HG02623 (cell line): Measurements from ENCODE around the gene ZNF3.

ENCODE experiments used
- ATAC-seq: cut with Tn5 transposase; IDR thresholded peaks from one replicate; pipeline ENCODE4 v1.9.1; 2021; ENCODE audit warnings: moderate library complexity; ENCODE audit not compliant: unreplicated experiment

The ZNF3 gene

DNA sequence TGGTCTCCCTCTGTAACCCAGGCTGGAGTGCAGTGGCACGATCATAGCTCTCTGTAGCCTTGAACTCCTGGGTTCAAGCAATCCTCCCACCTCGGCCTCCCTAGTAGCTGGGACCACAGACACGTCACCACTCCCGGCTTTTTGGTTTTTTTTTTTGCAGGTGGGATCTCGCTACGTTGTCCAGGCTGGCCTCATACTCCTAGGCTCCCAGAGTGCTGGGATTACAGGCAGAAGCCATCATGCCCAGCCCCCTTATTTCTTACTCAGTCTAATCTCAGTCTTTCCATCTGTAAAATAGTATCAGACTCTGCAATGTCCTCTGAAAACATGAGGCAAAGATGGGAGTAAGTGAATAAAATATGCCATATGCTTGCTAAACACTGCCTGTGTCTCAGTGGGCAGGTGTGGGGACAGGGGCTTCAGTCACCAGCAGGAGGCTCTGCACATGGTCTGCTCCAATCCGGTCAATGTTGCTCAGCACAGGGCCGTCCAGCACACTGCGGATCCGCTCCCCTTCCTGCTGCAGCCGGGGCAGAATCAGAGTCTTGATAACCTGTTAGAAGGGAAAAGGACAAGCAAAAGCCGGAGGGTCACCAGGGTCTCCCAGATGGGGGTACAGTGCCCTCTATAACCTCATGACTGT is 28.1 kb upstream of the ZNF3 start:
- ATAC-seq, result no peak

DNA sequence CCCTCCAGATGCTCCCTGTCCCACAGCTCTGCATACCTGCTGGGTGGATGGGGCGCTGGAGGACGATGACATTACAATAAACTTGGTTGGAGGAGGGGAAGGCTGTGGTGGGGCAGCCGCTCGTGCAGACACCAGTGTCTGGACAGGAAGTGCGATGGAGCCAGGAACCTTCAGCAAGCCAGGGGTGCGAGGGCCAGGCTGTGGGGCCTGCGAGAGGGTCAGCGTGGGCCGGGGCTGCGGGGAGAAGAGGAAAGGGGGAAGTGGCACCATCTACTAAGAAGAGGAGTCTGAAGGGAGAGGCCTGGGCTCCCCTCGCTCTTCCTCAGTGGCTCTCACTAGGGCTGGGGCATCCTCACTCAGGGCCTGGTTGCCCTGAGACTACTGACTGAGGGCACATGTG is 26.4 kb upstream of the ZNF3 start:
- no peak for ATAC-seq

DNA sequence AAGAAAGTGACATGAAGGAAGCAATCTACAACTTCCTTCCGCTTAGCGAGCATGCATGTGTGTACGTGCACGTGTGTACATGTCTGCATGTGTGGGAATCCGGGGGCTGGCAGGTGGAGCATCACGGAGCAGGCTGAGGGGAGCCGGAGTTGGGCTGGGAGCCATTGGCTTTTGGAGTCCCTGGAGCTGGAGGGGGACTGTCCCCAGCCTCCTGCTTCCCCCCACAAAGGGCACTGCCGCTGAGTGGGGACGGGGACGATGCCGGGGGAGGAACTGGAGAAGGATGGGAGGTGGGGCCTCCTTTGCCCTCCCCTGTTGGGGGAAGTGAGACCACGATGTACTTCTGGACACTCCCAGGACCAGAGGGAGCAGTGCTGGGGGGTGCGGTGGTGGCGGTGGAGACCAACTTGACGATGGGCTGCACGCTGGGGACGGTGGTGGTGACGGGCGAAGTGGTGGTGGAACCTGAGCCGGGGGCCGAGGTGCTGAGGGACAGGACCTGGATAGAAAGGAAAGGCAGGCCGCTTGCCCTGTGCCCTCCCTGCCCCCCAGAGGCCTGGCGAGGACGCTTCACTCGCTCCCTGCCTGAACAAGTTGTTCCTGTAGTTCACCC is 25.7 kb upstream of the ZNF3 start:
- ATAC-seq, result no peak

DNA sequence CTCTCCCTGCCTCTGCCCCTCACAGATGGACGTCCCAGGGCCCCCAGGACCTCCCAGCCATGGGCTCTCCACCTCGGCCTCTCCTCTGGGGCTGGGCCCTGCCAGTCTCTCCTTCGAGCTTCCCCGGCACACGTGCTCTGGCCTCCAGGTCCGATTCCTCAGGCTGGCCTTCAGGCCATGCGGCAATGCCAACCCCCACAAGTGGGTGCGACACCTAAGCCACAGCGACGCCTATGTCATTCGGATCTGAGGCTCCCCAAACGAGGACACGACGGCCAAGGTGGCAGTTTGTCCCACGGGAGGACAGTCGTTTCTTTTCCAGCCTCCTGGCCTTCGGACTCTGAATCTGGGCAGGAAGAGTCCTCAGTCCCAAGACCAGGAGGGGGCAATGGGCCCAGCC is 25.1 kb upstream of the ZNF3 start:
- no peak for ATAC-seq

DNA sequence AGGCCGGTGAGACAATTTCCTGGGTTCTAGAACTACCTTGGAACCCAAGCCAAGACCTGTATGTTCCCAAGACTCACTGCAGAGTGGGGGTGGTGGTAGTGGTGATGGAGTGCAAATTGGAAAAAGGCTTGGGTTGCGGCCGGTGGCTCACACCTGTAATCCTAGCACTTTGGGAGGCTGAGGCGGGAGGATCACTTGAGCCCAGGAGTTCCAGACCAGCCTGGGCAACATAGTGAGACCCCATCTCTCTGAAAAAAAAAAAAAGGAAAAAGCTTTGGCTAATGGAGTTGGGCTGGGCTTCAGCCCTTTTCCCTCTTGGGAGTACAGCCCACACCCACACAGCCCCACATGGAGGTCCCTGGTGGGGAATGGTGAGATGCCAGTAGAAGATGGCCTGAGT is 24.0 kb upstream of the ZNF3 start:
- ATAC-seq, result no peak

DNA sequence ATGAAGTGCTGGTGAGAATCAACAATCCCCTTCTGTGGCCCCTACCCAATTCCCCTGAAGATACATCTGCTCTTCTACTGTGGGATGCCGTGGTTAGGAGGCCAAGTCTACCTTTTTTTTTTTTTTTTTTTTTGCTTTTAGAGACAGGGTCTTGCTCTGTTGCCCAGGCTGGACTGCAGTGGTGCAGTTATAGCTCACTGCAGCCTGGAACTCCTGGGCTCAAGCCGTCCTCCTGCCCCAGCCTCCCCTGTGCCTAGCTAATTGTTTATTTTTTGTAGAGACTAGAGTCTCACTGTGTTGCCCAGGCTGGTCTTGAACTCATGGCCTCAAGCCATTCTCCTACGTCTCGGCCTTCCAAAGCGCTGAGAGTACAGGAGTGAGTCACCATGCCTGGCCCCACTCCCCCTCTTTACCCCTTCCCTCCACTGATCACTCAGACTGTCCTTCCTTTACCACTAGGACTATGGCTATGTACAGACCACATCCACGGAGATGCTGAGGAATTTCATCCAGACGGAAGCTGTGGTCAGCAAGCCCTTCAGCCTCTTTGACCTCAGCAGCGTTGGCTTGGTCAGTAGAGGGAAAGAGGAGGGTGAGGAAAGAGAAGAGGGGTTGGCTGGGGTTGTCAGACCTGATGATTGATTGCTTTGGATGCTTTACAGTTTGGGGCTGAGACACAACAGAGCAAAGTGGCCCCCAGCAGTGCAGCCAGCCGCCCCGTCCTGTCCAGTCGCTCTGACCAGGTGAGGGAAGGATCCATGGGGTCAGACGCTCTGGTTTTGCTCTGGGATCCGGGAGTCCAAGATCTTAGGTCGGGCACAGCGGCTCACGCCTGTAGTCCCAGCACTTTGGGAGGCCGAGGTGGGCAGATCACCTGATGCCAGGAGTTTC is 21.7 kb upstream of the ZNF3 start:
- no peak for ATAC-seq

DNA sequence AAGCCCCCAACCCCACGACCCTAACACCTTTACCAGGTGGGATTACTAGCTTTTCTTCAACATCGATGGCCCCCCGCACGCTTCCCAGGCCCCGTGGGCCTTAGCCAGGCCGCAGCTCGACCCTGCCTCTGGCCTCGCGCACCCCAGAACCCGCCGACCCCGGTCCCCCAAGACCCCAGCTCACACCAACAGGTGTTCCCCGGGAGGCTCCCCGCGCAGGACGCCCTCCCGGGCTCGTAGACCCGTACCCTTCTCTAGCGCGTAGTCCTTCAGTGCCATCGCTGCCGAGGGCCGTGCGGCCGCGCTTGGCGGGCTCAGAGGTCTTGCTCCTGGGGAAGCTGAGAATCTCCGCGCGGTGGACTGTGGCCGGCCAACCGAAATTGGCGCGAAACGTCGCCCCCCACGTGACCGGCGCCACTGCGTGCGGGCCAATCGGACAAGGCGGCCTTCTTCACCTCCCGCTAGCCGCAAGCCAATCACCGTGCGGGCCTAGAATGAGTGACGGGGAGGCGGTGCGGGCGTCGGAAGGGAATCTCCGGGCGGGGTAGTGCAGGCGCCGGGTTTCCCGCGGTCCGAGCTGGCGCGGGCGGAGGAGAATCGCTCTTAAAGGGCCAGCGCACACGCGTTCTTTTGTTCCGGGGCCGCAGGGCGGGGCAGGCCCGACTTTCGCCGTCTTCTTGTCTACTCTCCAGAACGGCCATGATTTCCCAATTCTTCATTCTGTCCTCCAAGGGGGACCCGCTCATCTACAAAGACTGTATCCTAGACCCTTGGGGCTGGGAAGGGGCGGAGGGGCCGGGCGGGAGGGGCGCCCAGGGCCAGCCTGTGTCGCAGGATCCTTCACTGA is 19.7 kb upstream of the ZNF3 start, which contains the start of the genes AP4M1 and MCM7:
Gene AP4M1, plus strand, starts transcription at position 628 of the 847 bp plus-strand sequence. Its CDS starts 72 bp downstream, at position 700.
Gene MCM7, minus strand, starts transcription at position 382 of the 847 bp plus-strand sequence. Its CDS starts 103 bp downstream, at position 279.
- peak; percentile 71 for ATAC-seq

DNA sequence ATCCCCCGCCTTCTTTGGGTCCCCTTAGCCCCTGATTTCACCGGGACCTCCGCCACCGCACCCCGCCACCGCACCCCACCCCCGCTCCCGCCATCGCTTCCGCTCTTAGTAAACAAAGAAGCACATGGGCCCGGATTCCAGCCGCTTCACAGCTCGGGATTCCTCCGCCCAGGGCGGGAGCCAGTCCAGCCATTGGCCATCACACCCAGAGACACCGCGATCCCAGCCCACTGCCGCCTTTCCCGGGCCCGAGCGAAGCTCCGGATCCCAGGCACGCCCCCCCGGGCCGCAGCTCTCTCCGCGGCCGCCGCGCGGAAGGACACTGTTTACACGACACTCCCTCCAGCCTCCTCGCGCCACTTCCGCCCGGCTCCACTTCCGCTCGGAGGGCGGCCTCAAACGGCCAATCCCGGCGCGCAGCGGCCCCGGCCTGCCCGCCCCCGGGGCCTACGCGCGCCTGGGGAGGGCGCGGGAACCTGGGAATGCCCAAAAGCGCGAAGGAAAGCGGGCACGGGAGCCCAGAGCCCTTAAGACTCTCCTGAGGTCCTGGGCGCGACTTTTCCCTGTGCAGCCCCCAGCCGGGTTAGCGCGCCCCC is 19.0 kb upstream of the ZNF3 start:
- ATAC-seq, result peak; percentile 69

DNA sequence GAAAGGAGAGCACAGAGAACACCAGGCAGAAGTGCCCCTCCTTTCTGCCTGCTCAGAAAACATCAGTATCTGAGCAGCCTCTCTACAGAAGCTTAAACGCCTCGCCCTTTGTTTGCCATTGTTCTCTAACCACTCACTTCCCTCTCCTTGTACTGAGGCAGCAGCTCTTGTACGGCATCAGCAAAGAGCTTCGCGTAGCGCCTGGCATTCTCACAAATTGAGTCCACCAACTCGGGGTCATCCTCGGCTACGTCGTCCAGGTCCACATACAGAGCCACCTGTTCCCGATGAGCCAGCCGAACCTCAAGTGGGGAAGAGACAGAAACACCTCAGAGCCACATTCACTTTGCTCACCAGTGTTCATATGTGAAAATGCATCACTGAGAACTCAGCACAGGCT is 17.9 kb upstream of the ZNF3 start:
- ATAC-seq, result no peak

DNA sequence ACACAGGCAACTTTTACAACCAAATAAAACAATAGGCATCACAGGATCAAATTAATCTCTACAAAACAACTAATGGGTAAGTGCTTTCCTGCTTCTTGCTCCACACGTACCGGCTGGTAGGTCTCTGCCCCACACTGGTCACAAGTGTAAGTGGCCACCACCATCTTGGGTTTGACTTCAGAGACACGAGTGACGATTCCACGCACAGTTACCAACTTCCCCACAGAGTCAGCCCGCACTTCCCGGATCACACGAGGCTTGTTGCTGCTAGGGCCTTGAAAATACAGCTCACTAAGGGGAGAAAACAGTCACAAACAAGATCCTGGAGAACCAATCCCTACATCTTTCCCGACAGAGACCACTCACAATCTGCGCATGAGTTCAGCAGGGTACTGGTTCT is 17.4 kb upstream of the ZNF3 start:
- no peak for ATAC-seq

DNA sequence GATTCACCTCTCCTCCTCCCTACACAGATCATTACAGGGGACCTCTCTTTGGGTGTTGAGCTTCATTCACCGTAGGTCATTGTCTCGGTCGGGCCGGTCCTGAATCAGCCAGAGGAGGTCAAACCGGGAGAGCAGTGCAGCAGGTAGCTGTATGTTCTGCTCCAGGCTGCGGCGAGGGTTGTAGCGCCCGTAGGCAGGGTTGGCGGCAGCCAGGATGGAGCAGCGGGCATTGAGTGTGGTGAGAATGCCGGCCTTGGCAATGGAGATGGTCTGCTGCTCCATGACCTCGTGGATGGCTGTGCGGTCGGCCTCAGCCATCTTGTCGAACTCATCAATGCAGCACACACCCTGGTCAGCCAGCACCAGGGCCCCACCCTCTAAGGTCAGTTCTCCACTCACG is 14.2 kb upstream of the ZNF3 start:
- ATAC-seq, result no peak

DNA sequence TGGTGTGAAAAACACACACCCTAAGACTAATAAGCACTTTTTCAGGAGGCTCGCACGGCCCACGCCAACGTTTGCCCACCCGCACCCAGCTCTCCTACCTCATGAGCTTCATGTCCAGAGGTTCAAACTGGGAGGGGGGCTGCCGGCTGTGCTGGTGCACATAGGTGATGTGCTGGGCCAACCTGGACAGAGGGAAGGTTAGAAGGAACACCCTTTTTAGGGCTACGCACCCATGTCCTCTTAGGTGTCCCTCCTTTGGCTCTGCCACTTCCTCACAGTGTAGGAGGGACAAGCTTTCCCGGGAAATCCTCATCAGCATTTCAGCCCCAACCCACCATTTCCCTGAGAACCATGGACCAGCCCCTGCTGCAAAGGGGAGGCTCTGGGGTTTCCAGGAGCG is 13.8 kb upstream of the ZNF3 start:
- ATAC-seq, result no peak

DNA sequence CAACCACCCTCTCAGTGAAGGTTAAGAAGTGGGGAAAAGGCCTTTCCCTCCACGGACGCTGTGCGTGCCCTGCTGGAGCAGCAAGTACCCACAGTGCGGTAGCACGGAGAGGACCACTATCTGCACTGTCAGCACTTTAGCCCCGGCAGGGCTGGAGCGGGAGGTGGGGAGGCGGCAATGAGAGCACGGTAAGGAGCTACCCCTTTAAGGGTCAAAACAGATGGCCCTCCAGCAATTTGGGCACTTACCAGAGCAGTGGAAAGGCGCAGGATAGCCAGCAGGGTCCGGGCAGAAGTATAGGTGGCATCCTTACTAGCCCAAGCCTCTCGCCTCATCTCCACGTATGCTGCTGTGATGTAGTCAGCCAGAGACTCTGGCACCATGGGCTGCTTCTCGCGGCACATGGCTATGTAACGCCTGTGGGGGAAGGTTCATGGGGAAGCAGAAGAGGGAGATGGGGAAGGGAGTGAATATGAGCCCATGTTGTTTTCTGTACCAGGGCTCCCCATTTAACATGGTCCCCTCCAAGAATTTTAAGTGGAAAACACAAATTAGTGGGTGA is 12.5 kb upstream of the ZNF3 start:
- ATAC-seq, result no peak

DNA sequence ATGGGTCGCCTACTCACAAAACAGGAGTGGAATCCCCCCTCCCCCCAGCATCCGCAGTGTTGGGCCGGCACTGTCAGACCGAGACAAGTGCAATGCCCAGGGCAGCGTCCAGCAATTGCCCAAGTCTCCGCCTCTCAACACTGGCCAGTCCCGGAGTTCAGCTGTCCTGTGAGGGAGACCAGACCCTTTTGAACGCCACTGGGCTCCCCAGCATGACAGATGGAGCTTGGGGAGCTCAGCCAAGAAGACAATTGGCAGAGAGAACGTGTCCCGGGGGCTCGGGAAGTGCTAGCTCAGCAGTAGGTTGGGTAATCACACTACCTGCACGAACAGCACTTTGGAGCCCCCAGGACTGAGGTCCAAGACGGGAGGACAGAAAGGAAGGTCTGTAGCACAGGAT is 12.0 kb upstream of the ZNF3 start:
- no peak for ATAC-seq

DNA sequence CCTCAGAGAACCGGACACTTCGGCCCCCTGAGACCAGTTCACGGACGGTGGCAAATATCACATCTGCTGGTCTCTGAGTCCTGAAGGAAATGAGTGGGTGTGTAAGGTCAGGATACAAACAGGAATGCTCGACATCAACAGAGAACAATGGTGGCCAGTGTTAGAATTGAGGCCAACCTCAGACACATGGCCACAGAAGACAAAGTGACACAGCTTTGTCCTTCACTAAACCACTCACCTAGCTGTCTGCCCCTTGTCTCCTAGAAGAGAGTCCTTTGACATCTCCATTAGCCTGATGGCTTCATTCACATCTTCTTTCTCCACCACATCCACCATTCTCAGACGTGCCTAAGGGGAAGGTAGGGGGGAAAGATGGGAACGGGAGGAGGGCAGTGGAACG is 11.5 kb upstream of the ZNF3 start:
- ATAC-seq, result no peak

DNA sequence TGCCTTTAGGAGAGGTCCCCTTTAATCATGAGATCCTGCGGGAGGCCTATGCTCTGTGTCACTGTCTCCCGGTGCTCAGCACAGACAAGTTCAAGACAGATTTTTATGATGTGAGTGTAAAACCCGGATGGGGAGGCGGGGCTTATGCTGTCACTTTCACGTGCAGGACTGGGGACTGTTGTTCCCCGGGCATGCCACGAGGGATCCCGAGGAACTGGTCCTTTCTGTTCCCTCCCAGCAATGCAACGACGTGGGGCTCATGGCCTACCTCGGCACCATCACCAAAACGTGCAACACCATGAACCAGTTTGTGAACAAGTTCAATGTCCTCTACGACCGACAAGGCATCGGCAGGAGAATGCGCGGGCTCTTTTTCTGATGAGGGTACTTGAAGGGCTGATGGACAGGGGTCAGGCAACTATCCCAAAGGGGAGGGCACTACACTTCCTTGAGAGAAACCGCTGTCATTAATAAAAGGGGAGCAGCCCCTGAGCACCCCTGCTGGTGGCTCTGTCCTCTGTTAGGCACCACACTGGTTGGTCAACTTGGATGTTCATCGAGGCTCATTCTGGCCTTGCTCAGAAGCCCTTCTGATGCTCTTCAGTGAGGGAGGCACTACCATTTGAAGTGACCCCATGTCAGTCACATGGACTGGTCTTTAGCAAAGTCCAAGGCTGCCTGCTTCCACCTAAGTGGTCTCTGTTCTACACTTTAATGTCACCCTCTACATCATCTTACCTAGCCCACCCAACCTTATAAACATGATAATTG is 10.1 kb upstream of the ZNF3 start:
- ATAC-seq, result no peak

DNA sequence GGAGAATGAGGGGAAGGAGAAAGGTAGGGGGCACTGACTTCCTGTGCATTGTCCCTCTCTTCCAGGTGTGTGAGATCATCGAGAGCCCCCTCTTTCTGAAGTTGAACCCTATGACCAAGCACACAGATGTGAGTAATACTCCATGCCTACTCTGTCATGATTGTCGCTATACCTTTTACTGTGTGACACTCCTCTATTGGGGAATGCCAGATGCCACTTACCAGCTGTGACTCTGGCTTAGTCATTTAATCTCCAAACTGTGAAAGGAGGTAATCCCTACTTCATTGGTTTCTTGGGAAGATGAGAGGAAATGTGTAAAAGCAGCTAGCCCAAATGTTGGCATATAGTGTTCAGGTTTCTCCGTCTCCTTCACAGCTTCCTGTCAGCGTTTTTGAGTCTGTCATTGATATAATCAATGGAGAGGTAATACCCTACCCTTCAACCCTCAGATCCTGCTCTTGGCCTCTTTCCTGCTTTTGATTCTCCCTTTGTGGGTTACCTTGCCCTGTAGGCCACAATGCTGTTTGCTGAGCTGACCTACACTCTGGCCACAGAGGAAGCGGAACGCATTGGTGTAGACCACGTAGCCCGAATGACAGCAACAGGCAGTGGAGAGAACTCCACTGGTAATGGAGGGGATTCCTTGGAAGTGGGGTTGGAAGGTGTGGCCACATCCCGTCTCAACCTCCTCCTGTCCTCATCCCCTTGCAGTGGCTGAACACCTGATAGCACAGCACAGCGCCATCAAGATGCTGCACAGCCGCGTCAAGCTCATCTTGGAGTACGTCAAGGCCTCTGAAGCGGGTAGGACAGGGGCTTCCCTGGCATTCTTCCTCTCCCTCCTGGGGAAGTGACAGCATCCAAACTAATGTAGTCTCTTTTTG is 9.2 kb upstream of the ZNF3 start:
- ATAC-seq, result no peak

DNA sequence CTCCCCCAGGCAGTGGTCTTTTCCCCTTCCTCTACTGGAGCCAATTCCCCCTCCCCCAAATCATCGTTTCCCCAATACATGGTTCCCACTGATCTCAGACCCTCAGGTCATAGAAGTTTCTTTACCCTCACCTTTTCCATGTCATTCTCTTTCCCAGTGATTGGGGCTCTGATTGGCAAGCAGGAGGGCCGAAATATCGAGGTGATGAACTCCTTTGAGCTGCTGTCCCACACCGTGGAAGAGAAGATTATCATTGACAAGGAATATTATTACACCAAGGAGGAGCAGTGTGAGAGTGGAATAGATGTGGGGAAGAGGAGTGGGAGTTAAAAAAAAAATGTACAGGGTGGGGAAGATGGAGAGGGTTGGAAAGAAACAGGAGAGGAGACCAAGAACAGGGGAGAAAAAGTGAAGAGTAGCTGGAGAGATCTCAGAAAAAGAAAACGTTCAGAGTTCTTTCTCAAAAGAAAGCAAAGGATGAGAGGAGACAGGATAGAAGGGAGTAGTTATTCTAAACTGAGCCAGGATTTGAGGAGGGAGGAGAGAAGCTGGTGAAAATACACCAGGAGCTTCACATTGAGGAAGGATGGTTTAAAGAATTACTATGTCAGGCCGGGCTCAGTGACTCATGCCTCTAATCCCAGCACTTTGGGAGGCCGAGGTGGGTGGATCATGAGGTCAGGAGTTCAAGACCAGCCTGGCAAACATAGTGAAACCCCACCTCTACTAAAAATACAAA is 8.1 kb upstream of the ZNF3 start:
- no peak for ATAC-seq
